Liver (tissue), 9 donors: Measurements from ENCODE around the gene KDELR3. TPM values are rescaled to one million over a fixed set of nuclear protein-coding genes. Genes with fewer than 3 reads are reported as not detected.

ENCODE experiments used
- DNase-seq: peaks from one replicate; pipeline ENCODE4 v3.0.0-alpha.2; 2017; ENCODE audit warnings: low spot score
- H3K27ac ChIP-seq, 2 donors: one replicate each; pipeline ENCODE4 v1.7.0; 2013; ENCODE audit warnings: inconsistent platforms in 2 of 2, low read length in 2 of 2, control low read depth in 1 of 2, low read depth in 1 of 2, mild to moderate bottlenecking in 1 of 2
- H3K27me3 ChIP-seq, 4 donors: one replicate each; pipeline versions ENCODE4 v1.6.1 to v1.7.0; 2013; ENCODE audit warnings: low read length in 3 of 4, inconsistent platforms in 1 of 4, mild to moderate bottlenecking in 1 of 4, moderate library complexity in 1 of 4; ENCODE audit not compliant: control insufficient read depth in 4 of 4, insufficient read depth in 4 of 4
- H3K36me3 ChIP-seq, 4 donors: one replicate each; pipeline versions ENCODE4 v1.6.1 to v1.7.0; 2013; ENCODE audit warnings: low read length in 3 of 4, mild to moderate bottlenecking in 3 of 4, low read depth in 1 of 4, moderate library complexity in 1 of 4; ENCODE audit not compliant: control insufficient read depth in 4 of 4, insufficient read depth in 3 of 4
- H3K4me1 ChIP-seq, 4 donors: one replicate each; pipeline versions ENCODE4 v1.6.1 to v1.7.0; 2013; ENCODE audit warnings: low read length in 3 of 4, mild to moderate bottlenecking in 3 of 4, moderate library complexity in 1 of 4; ENCODE audit not compliant: control insufficient read depth in 4 of 4, insufficient read depth in 4 of 4
- H3K4me3 ChIP-seq, 3 donors: one replicate each; pipeline versions ENCODE4 v1.6.1 to v1.7.0; 2013; ENCODE audit warnings: low read length in 3 of 3, control low read depth in 1 of 3, low read depth in 1 of 3, mild to moderate bottlenecking in 1 of 3
- H3K9ac ChIP-seq, 2 donors: one replicate each; pipeline ENCODE4 v1.7.0; 2013; ENCODE audit warnings: low read length in 2 of 2, mild to moderate bottlenecking in 2 of 2, moderate library complexity in 2 of 2, control low read depth in 1 of 2, low read depth in 1 of 2
- H3K9me3 ChIP-seq, 4 donors: one replicate each; pipeline versions ENCODE4 v1.6.1 to v1.7.0; 2013; ENCODE audit warnings: low read length in 3 of 4; ENCODE audit not compliant: control insufficient read depth in 4 of 4
- CTCF ChIP-seq: fragments of 150-350 bp; IDR thresholded peaks from 2 replicates; pipeline ENCODE4 v1.5.1; 2017; ENCODE audit warnings: improper control_type of control experiment, low read depth, low read length; ENCODE audit not compliant: missing input control
- FOXA1 ChIP-seq: IDR thresholded peaks from 2 replicates; pipeline ENCODE4 v1.6.1; 2016; ENCODE audit warnings: antibody characterized with exemption
- FOXA2 ChIP-seq: IDR thresholded peaks from 2 replicates; pipeline ENCODE4 v1.6.1; 2016; ENCODE audit warnings: antibody characterized with exemption
- GABPA ChIP-seq, 2 donors: IDR thresholded peaks in 1 of 2; conservative IDR thresholded peaks in 1 of 2; 2 replicates each; pipeline ENCODE4 v1.6.1; 2016; ENCODE audit warnings: antibody characterized with exemption in 2 of 2, mild to moderate bottlenecking in 1 of 2, moderate library complexity in 1 of 2
- HNF4A ChIP-seq, 2 donors: conservative IDR thresholded peaks; 2 replicates each; pipeline ENCODE4 v1.6.1; 2016; ENCODE audit warnings: antibody characterized with exemption in 2 of 2, mild to moderate bottlenecking in 2 of 2
- HNF4G ChIP-seq: IDR thresholded peaks from 2 replicates; pipeline ENCODE4 v1.6.1; 2016; ENCODE audit warnings: antibody characterized with exemption
- MAX ChIP-seq: IDR thresholded peaks from 2 replicates; pipeline ENCODE4 v1.6.1; 2016; ENCODE audit warnings: antibody characterized with exemption
- NR2F2 ChIP-seq: IDR thresholded peaks from 2 replicates; pipeline ENCODE4 v1.6.1; 2016; ENCODE audit warnings: antibody characterized with exemption
- RAD21 ChIP-seq, 2 donors: IDR thresholded peaks; 2 replicates each; pipeline ENCODE4 v1.6.1; 2016; ENCODE audit warnings: antibody characterized with exemption in 2 of 2, mild to moderate bottlenecking in 2 of 2
- REST ChIP-seq: IDR thresholded peaks from 2 replicates; pipeline ENCODE4 v1.6.1; 2016; ENCODE audit warnings: antibody characterized with exemption, mild to moderate bottlenecking
- RXRA ChIP-seq, 2 donors: IDR thresholded peaks; 2 replicates each; pipeline ENCODE4 v1.6.1; 2017 to 2018; ENCODE audit warnings: antibody characterized with exemption in 2 of 2, mild to moderate bottlenecking in 1 of 2
- SP1 ChIP-seq: IDR thresholded peaks from 2 replicates; pipeline ENCODE4 v1.6.1; 2018; ENCODE audit warnings: antibody characterized with exemption, mild to moderate bottlenecking
- ZBTB33 ChIP-seq: IDR thresholded peaks from 2 replicates; pipeline ENCODE4 v1.6.1; 2016; ENCODE audit warnings: antibody characterized with exemption
- WGBS: extraction: QIAGEN DNeasy Blood & Tissue Kit; methylation state at CpG from one replicate; pipeline ENCODE4 v1.1.7; 2013; 5-methylcytosine and 5-hydroxymethylcytosine counted together
- polyA plus RNA-seq, 2 donors: library from polyadenylated mRNA; stranded (reverse) in 1 of 2; unstranded in 1 of 2; fragments of 200-250 nt in 1 of 2; fragments of >200 nt in 1 of 2; fragmentation: Nextera tagmentation in 1 of 2; extraction: Ambion mirVana in 1 of 2; gene quantifications; one replicate each; pipeline versions ENCODE4 v1.2.1 to v1.2.3, GENCODE V29; 2013 to 2015
- total RNA-seq, 2 donors: library from RNA; depleted of rRNA; stranded (reverse); fragments of >200 nt; gene quantifications; one replicate each; pipeline ENCODE4 v1.2.3, GENCODE V29; 2014
- donor health status: healthy.
- donor health status: healthy.
- donor health status: healthy.
- donor health status: healthy.
- donor health status: healthy.

The KDELR3 gene
- total and polyA plus RNA-seq, 4 donors: 3.5 to 12.8 (median 9.5) TPM

- H3K9me3 ChIP-seq: no peaks in the 10 kb centered on the region
- WGBS: 59% methylated on average over 17 of the region's 17 CpGs
- H3K27ac ChIP-seq: no peak overlapping the region
- TF ChIP-seq NR2F2 (no peak), FOXA2 (no peak), HNF4A (conservative IDR thresholded peaks at IDR 0.05) (no peak), FOXA1 (no peak), ZBTB33 (no peak), GABPA (IDR thresholded peaks at IDR 0.05 in 1 of 2, conservative IDR thresholded peaks at IDR 0.05 in 1 of 2) (no peak), RAD21 (IDR thresholded peaks at IDR 0.05) (no peak), RXRA (IDR thresholded peaks at IDR 0.05) (no peak), MAX (no peak), CTCF (no peak)
- no peak for DNase-seq
- H3K36me3 ChIP-seq: no peaks in the 10 kb centered on the region
- H3K4me1 ChIP-seq: peaks cover 0 to 12% (median 9%) of the 10 kb centered on the region in 4 donors
- H3K27me3 ChIP-seq: peaks cover 0 to 7% (median 3%) of the 10 kb centered on the region in 4 donors
- peak overlapping the region in 1 of 3 donors; percentile 49 for H3K4me3 ChIP-seq
- H3K9ac ChIP-seq: no peak overlapping the region
Measured at GRCh38 chr22:38456272-38456835, 11.5 kb upstream of the KDELR3 start.

GRCh38 chr22:38456841-38457699 lies 10.8 kb upstream of the KDELR3 start:
- Histone ChIP-seq H3K9ac (no peak overlapping the region), H3K27ac (no peak overlapping the region), H3K4me3 (no peak overlapping the region), H3K4me1 (peaks cover 4 to 17% (median 12%) of the 10 kb centered on the region in 4 donors), H3K27me3 (peaks cover 0 to 7% (median 3%) of the 10 kb centered on the region in 4 donors), H3K9me3 (no peaks in the 10 kb centered on the region), H3K36me3 (no peaks in the 10 kb centered on the region)
- WGBS: 83% methylated on average over 14 of the region's 14 CpGs
- DNase-seq: no peak
- TF ChIP-seq SP1: no peak
- TF ChIP-seq GABPA (IDR thresholded peaks at IDR 0.05 in 1 of 2, conservative IDR thresholded peaks at IDR 0.05 in 1 of 2): no peak
- TF ChIP-seq CTCF: no peak
- TF ChIP-seq NR2F2: no peak
- TF ChIP-seq REST: no peak
- no peak for TF ChIP-seq HNF4G
- TF ChIP-seq RXRA (IDR thresholded peaks at IDR 0.05): no peak
- TF ChIP-seq FOXA2: no peak
- TF ChIP-seq HNF4A (conservative IDR thresholded peaks at IDR 0.05): no peak
